Urinary bladder (tissue), 4 donors: ENCODE results near the gene IL3RA. TPM values are rescaled to one million over a fixed set of nuclear protein-coding genes. Genes with fewer than 3 reads are reported as not detected.

Experiments
- DNase-seq: peaks from one replicate; pipeline ENCODE4 v3.0.0-alpha.2; 2015; ENCODE audit errors: extremely low spot score
- H3K27ac ChIP-seq: one replicate; pipeline ENCODE4 v1.5.1; 2013; ENCODE audit warnings: low read depth, mild to moderate bottlenecking, moderate library complexity
- H3K36me3 ChIP-seq: one replicate; pipeline ENCODE4 v1.6.1; 2013; ENCODE audit warnings: mild to moderate bottlenecking, moderate library complexity; ENCODE audit not compliant: insufficient read depth
- H3K4me1 ChIP-seq: one replicate; pipeline ENCODE4 v1.6.1; 2013; ENCODE audit warnings: mild to moderate bottlenecking, moderate library complexity; ENCODE audit not compliant: insufficient read depth
- H3K4me3 ChIP-seq: one replicate; pipeline ENCODE4 v1.5.1; 2013; ENCODE audit warnings: low read depth, low read length
- WGBS: extraction: QIAGEN DNeasy Blood & Tissue Kit; methylation state at CpG from one replicate; pipeline ENCODE4 v1.1.7; 2013; 5-methylcytosine and 5-hydroxymethylcytosine counted together
- polyA plus RNA-seq: library from polyadenylated mRNA; stranded (reverse); fragments of 200-250 nt; gene quantifications from one replicate; pipeline ENCODE4 v1.2.3, GENCODE V29; 2013
- total RNA-seq: library from RNA; depleted of rRNA; stranded (reverse); fragments of >200 nt; gene quantifications from one replicate; pipeline ENCODE4 v1.2.3, GENCODE V29; 2014
- donor health status: healthy with polysubstance abuse.
- donor health status: healthy.

IL3RA gene
- total and polyA plus RNA-seq, 2 donors, result 2.5 to 16.7 TPM

GRCh38 chrX:1392376-1393068 is 55.9 kb downstream of the IL3RA start:
- H3K4me1 ChIP-seq, result no peaks in the 10 kb centered on the region
- peak overlapping the region; percentile 97 for H3K27ac ChIP-seq
- peak overlapping the region; percentile 48 for H3K4me3 ChIP-seq
- peak; percentile 31 for DNase-seq
- no peaks in the 10 kb centered on the region for H3K36me3 ChIP-seq
- WGBS, result under 1% methylated on average over 69 of the region's 76 CpGs

- Histone ChIP-seq H3K36me3 (no peaks in the 10 kb centered on the region), H3K27ac (no peak overlapping the region), H3K4me3 (no peak overlapping the region), H3K4me1 (no peaks in the 10 kb centered on the region)
- whole genome bisulfite sequencing, result 68% methylated on average over 16 of the region's 16 CpGs
- no peak for DNase-seq
These were observed 57.5 kb downstream of the IL3RA start for GRCh38 chrX:1393871-1394615.

- Histone ChIP-seq H3K4me3 (no peak overlapping the region), H3K27ac (no peak overlapping the region), H3K36me3 (no peaks in the 10 kb centered on the region), H3K4me1 (no peaks in the 10 kb centered on the region)
- 86% methylated on average over 22 of the region's 22 CpGs for WGBS
- DNase-seq, result no peak
These were observed 58.3 kb downstream of the IL3RA start for GRCh38 chrX:1394731-1395501.

- 100% methylated on average over 5 of the region's 5 CpGs for WGBS
- no peak for DNase-seq
- no peak overlapping the region for H3K27ac ChIP-seq
- H3K36me3 ChIP-seq, result no peaks in the 10 kb centered on the region
- H3K4me1 ChIP-seq, result no peaks in the 10 kb centered on the region
- no peak overlapping the region for H3K4me3 ChIP-seq
These were observed 59.1 kb downstream of the IL3RA start for GRCh38 chrX:1395646-1396216.

- Histone ChIP-seq H3K4me1 (no peaks in the 10 kb centered on the region), H3K27ac (no peak overlapping the region), H3K36me3 (no peaks in the 10 kb centered on the region), H3K4me3 (no peak overlapping the region)
- no peak for DNase-seq
- WGBS, result 84% methylated on average over 15 of the region's 15 CpGs
These were observed 60.4 kb downstream of the IL3RA start for GRCh38 chrX:1397001-1397400.

- no peak overlapping the region for H3K4me3 ChIP-seq
- WGBS, result 85% methylated on average over 29 of the region's 29 CpGs
- no peak overlapping the region for H3K27ac ChIP-seq
- no peak for DNase-seq
- H3K36me3 ChIP-seq, result no peaks in the 10 kb centered on the region
- H3K4me1 ChIP-seq, result no peaks in the 10 kb centered on the region
These were observed 61.1 kb downstream of the IL3RA start for GRCh38 chrX:1397441-1398270.

- Histone ChIP-seq H3K36me3 (no peaks in the 10 kb centered on the region), H3K4me3 (no peak overlapping the region), H3K4me1 (no peaks in the 10 kb centered on the region), H3K27ac (no peak overlapping the region)
- DNase-seq, result no peak
- 75% methylated on average over 29 of the region's 29 CpGs for WGBS
These were observed 62.1 kb downstream of the IL3RA start for GRCh38 chrX:1398431-1399340.

GRCh38 chrX:1400049-1400448 is 63.5 kb downstream of the IL3RA start:
- H3K36me3 ChIP-seq, result no peaks in the 10 kb centered on the region
- DNase-seq, result no peak
- no peaks in the 10 kb centered on the region for H3K4me1 ChIP-seq
- 87% methylated on average over 12 of the region's 12 CpGs for WGBS
- H3K27ac ChIP-seq, result no peak overlapping the region
- no peak overlapping the region for H3K4me3 ChIP-seq

- 78% methylated on average over 27 of the region's 27 CpGs for WGBS
- H3K4me1 ChIP-seq, result no peaks in the 10 kb centered on the region
- no peak overlapping the region for H3K27ac ChIP-seq
- H3K4me3 ChIP-seq, result no peak overlapping the region
- no peak for DNase-seq
- H3K36me3 ChIP-seq, result no peaks in the 10 kb centered on the region
These were observed 64.3 kb downstream of the IL3RA start for GRCh38 chrX:1400742-1401471.

- no peak for DNase-seq
- H3K36me3 ChIP-seq, result no peaks in the 10 kb centered on the region
- H3K27ac ChIP-seq, result no peak overlapping the region
- H3K4me3 ChIP-seq, result no peak overlapping the region
- WGBS, result 87% methylated on average over 30 of the region's 30 CpGs
- no peaks in the 10 kb centered on the region for H3K4me1 ChIP-seq
These were observed 65.2 kb downstream of the IL3RA start for GRCh38 chrX:1401611-1402430.

- Histone ChIP-seq H3K4me1 (no peaks in the 10 kb centered on the region), H3K36me3 (no peaks in the 10 kb centered on the region), H3K4me3 (no peak overlapping the region), H3K27ac (no peak overlapping the region)
- WGBS, result 96% methylated on average over 10 of the region's 10 CpGs
- DNase-seq, result no peak
These were observed 66.6 kb downstream of the IL3RA start for GRCh38 chrX:1403228-1403627.
